ENCODE data around the gene LRRC38.
"Not testable (repeated sequence)": the region's sequence is repeated elsewhere in the genome, so short reads cannot be mapped to it uniquely, and the experiment has no call there.

LRRC38 gene

DNA sequence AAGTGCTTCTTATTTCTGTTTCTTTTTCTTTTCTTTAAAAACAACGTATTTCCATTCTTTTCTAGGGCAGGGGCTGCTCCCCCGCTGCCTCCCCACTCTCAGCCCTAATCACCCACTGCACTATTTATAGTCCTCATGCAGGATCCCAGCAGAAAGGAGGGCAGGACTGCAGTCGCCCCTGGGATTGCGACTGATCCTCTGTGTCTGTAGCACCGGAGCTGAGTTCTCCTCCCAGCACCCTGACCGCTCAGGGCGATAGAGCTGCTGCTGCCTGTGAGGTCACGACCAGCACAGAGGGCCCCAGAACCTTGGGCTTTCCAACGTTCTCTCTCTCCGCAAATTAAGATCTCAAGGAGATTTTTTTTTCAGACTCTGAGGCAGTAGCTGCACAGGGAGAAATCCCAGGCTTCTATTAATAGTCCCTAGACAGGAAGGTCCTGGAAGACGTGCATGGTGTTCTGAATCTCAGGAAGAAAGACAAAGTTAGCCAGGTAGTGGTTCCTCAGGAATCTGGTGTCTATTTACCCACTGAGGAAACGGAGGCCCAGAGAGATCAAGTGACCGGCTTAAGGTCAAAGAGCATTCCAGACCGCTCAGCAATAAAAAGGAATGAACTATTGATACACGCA lies 56.8 kb downstream of the LRRC38 start:
- no peak for DNase-seq

DNA sequence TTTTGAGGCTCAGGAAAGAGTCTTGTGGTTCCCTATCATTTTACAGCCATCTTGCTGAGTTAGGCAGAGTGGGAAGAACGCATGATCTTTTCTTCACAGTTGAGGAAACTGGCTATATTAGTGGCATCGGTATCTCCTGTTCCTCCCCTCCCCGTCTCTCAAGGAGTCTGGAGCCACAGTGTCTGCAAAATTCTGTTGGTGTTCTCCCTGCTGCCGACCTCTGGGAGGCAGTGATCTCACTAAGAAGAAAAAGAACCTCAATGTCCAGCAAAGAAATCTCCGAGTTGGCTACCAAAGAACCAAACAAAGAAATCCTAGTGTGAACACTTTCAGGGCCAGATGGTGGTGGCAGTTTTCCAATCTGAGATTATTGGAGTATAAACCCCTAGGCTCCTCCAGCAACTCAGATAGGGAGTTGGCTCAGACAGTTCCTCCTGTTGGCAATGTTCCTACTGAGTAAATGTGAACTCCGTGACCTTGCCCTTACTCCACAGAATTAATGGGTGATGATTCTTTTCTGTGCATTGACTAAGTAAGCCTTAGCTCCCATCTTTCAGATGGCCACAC lies 62.3 kb downstream of the LRRC38 start:
- no peak for DNase-seq

DNA sequence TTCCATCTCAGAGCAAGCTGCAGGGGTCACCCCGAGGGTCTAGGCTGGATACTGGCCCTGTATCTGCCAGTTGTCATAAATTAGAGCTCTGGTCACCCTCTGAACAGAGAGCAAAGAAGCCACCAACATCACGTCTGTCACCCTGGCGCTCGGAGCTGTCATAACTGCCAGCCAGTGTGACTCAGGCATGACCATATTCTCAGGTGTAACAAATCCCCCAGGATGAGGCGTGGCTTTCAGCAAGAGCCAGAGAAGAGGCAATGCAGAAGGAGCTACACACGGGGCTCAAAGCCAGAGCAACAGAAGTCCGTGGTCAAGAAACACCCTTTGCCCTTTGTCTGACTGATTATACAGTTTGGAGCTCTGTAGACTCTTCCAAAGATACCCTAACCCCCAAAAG lies 63.6 kb downstream of the LRRC38 start:
- no peak for DNase-seq

DNA sequence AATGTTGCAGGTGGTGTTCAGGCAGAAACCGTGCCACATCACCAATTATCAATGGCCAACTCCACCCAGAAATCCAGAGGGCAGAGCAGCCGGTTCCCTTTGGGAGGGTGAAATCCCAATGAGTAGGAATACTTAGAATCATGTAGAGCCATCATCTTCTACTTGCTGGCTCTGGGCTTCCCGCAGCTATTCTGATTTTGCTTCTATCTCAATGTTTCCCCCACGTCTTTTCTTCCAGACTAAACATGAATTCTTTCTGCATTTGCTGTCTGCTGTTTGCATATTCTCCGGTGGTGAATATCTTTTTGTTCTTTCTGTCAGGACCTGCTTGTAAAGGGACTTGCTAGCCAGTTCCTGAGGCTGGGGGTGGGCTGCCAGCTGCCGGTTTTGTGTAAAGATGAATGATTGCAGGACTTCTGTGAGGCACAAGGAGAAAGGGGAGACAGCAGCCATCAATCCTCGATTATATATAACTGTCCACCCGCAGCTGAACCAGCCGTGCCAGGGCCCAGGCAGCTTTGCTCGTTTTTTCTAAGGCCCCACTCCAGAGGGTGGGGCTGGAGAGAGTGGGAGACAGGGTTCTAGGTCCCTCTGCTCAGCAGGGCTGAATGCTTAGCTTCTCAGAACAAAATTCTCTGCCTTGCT lies 70.3 kb downstream of the LRRC38 start:
- no peak for DNase-seq

DNA sequence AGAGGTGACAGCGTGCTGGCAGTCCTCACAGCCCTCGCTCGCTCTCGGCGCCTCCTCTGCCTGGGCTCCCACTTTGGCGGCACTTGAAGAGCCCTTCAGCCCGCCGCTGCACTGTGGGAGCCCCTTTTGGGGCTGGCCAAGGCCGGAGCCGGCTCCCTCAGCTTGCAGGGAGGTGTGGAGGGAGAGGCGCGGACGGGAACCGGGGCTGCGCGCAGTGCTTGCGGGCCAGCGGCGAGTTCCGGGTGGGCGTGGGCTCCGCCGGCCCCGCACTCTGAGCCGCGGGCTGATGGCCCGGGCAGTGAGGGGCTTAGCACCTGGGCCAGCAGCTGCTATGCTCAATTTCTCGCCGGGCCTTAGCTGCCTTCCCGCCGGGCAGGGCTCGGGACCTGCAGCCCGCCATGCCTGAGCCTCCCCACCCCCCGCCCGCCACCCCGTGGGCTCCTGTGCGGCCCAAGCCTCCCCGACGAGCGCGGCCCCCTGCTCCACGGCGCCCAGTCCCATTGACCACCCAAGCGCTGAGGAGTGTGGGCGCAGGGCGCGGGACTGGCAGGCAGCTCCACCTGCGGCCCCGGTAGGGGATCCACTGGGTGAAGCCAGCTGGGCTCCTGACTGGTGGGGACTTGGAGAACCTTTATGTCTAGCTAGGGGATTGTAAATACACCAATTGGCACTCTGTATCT lies 74.6 kb downstream of the LRRC38 start:
- DNase-seq: not testable (repeated sequence)

DNA sequence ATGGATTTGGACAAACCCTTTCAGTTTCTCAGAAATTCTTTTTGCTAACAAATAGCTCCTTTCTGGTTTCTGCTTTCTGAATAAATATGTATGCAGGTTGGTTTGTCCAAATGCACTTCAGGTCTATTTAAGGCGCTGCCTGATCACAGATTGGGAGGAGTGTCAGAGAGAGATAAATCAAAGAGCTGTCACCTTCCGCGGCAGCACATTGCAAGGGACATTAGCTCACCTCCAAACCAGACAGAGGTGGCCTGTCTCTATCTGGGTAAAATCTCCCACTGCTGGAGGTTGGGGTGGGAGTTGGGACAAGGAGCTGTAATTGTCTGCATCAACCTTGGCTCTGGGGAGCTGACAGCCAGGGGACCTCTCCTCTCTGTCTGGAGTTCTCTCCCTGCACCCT lies 78.3 kb downstream of the LRRC38 start:
- DNase-seq: no peak

DNA sequence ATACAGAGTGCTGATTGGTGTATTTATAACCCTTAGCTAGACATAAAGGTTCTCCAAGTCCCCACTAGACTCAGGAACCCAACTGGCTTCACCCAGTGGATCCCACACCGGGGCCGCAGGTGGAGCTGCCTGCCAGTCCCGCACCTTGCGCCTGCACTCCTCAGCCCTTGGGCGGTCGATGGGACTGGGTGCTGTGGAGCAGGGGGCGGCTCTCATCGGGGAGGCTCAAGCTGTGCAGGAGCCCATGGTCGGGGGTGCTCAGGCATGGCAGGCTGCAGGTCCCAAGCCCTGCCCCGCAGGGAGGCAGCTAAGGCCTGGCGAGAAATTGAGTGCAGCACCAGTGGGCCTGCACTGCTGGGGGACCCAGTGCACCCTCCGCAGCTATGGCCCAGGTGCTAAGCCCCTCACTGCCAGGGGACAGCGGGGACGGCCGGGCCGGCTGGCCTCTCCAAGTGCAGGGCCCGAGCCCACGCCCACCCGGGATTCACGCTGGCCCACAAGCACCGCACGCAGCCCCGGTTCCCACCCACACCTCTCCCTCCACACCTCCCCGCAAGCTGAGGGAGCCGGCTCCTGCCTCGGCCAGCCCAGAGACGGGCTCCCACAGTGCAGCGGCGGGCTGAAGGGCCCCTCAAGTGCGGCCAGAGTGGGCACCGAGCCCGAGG lies 80.0 kb downstream of the LRRC38 start:
- DNase-seq: not testable (repeated sequence)

DNA sequence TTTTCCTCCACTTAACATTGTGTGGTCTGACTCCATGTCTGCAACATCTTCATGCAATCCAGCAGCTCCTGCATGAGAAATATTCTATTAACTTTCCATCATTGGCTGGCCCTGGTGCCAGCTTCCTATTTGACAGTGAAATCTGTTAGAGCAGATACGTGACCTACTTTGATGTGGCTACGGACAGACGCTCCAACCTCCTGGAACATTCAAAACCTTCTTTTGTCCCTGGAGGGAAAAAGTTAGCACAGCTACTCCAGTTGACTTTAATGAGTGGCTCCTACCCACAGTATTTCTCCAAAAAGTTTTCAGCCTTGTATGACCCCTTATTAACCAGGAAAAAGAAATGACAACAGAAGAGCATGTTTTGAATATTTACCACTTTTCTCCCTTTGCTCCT lies 81.6 kb downstream of the LRRC38 start:
- no peak for DNase-seq

DNA sequence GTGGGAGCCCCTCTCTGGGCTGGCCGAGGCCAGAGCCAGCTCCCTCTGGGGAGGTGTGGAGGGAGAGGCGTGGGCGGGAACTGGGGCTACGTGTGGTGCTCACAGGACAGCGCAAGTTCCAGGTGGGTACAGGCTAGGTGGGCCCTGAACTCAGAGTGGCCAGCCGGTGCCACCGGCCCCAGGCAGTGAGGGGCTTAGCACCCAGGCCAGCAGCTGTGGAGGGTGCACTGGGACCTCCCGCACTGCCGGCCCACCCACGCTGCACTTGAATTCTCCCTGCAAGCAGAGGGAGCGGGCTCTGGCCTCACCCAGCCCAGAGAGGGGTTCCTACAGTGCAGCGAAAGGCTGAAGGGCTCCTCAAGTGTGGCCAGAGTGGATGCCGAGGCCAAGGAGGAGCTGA lies 83.3 kb downstream of the LRRC38 start:
- no peak for DNase-seq

Data from activated CD4-positive, alpha-beta T cell treated with anti-CD3 and anti-CD28 coated beads, Interleukin-2, amount 50 U/mL, for 4 hours (primary cell).